Caco-2 (cell line): ENCODE data around the gene TMEM87A. TPM values are rescaled to one million over a fixed set of nuclear protein-coding genes. Genes with fewer than 3 reads are reported as not detected.

Source experiments
- BruUV-seq: library from RNA; stranded (reverse); fragments of 400-500 nt; replicated peaks from 2 replicates; lab custom pipeline; 2021; lab: Mats Ljungman, UMichigan
- CTCF ChIA-PET: fragments of 300-600 bp; sonication (Branson Sonifier 250); formaldehyde crosslinking; loops from one replicate; lab custom pipeline; 2022; ENCODE audit warnings: antibody characterized with exemption; lab: Charles Lee
- POLR2A ChIA-PET: fragments of 300-600 bp; sonication (Branson Sonifier 250); formaldehyde crosslinking; loops from one replicate; lab custom pipeline; 2022; ENCODE audit warnings: antibody characterized with exemption; lab: Charles Lee
- DNase-seq, 2 experiments: peaks; one replicate each; pipeline versions ENCODE4 v3.0.0 to v3.0.0-alpha.2; 2020 to 2022
- H3K27me3 ChIP-seq: replicated peaks from 2 replicates; pipeline ENCODE4 v1.6.0; 2011; ENCODE audit warnings: low read length; ENCODE audit not compliant: control insufficient read depth, insufficient read depth
- H3K36me3 ChIP-seq: 2 replicates; pipeline ENCODE4 v1.5.1; 2011; ENCODE audit warnings: low read length; ENCODE audit not compliant: control insufficient read depth, insufficient read depth
- H3K4me1 ChIP-seq: fragments of 250-450 bp; sonication (Bioruptor Pico); 2 replicates; pipeline ENCODE4 v1.5.1; 2020; ENCODE audit warnings: mild to moderate bottlenecking
- H3K4me3 ChIP-seq: 2 replicates; pipeline ENCODE4 v1.5.1; 2011; ENCODE audit warnings: low read depth, mild to moderate bottlenecking, control low read depth, low read length
- H3K9me3 ChIP-seq: fragments of 250-450 bp; sonication (Bioruptor Pico); 2 replicates; pipeline ENCODE4 v1.5.1; 2020; ENCODE audit warnings: mild to moderate bottlenecking, moderate library complexity
- H3K27ac Mint-ChIP-seq: one replicate; pipeline ENCODE4 v1.8.0; 2022; ENCODE audit warnings: mixed read lengths; ENCODE audit not compliant: unreplicated experiment
- H3K27me3 Mint-ChIP-seq: one replicate; pipeline ENCODE4 v1.8.0; 2022; ENCODE audit warnings: mixed read lengths; ENCODE audit not compliant: insufficient read depth, unreplicated experiment
- H3K36me3 Mint-ChIP-seq: one replicate; pipeline ENCODE4 v1.8.0; 2022; ENCODE audit warnings: mild to moderate bottlenecking, mixed read lengths; ENCODE audit not compliant: insufficient read depth, unreplicated experiment
- H3K4me1 Mint-ChIP-seq: one replicate; pipeline ENCODE4 v1.8.0; 2022; ENCODE audit warnings: low read depth, mixed read lengths; ENCODE audit not compliant: unreplicated experiment
- H3K4me3 Mint-ChIP-seq: one replicate; pipeline ENCODE4 v1.8.0; 2022; ENCODE audit warnings: mild to moderate bottlenecking, moderate library complexity, mixed read lengths; ENCODE audit not compliant: unreplicated experiment
- H3K9me3 Mint-ChIP-seq: one replicate; pipeline ENCODE4 v1.8.0; 2022; ENCODE audit warnings: mixed read lengths; ENCODE audit not compliant: unreplicated experiment
- CTCF ChIP-seq, 2 experiments: fragments of 200-600 bp in 1 of 2; IDR thresholded peaks; 1 replicate in 1 of 2; 2 replicates in 1 of 2; pipeline versions ENCODE4 v1.5.1 to v1.8.0; 2011 to 2022; ENCODE audit warnings: antibody characterized with exemption in 1 of 2, control low read depth in 1 of 2, inconsistent platforms in 1 of 2, low read depth in 1 of 2, low read length in 1 of 2, mild to moderate bottlenecking in 1 of 2, moderate library complexity in 1 of 2; ENCODE audit not compliant: insufficient read depth in 1 of 2, severe bottlenecking in 1 of 2, unreplicated experiment in 1 of 2
- intact Hi-C: fragments of 100-400 bp; cut with micrococcal nuclease; formaldehyde crosslinking; loops from one replicate; pipeline ENCODE4 v1.10.0; 2022; ENCODE audit not compliant: unreplicated experiment
- total RNA-seq: library from RNA; stranded (reverse); gene quantifications from 2 replicates; pipeline ENCODE4 v1.2.3, GENCODE V29; 2022

Gene TMEM87A
- total RNA-seq, 1 experiment from 2014 or later = 38.4 TPM

DNA sequence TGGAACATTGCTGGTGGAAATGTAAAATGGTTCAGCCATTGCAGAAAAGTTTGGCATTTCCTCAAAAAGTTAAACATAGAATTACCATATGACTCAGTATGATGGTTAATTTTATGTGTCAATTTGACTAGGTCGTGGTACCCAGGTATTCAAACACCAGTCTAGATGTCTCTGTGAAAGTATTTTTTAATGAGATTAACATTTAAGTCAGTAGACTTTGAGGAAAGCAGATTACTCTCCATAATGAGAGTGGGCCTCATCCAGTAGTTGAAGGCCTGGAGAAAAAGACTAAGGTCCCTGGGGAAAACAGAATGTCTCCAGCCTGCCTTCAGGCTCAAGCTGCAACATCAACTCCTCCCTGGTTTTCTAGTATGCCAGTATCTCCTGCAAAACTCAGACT, 42.3 kb upstream of the TMEM87A start:
- H3K4me3 Mint-ChIP-seq = no peak overlapping the region
- no TSS peak for BruUV-seq
- H3K27ac Mint-ChIP-seq = no peak overlapping the region
- Histone ChIP-seq H3K4me1 (peaks cover 7% of the 10 kb centered on the region; the same call in 1 of the 2 replicates), H3K9me3 (no peaks in the 10 kb centered on the region), H3K27me3 (no peaks in the 10 kb centered on the region), H3K4me3 (no peak overlapping the region), H3K36me3 (no peaks in the 10 kb centered on the region)
- H3K4me1 Mint-ChIP-seq = no peaks in the 10 kb centered on the region
- no peaks in the 10 kb centered on the region for H3K9me3 Mint-ChIP-seq
- CTCF ChIA-PET = no interaction called here
- intact Hi-C loops = no loop called here
- no peaks in the 10 kb centered on the region for H3K36me3 Mint-ChIP-seq
- no peak for TF ChIP-seq CTCF (IDR thresholded peaks at IDR 0.05; ENCODE audit: insufficient read depth in 1 of 2, low read depth in 1 of 2, low read length in 1 of 2, severe bottlenecking in 1 of 2, unreplicated experiment in 1 of 2)
- H3K27me3 Mint-ChIP-seq = no peaks in the 10 kb centered on the region
- POLR2A ChIA-PET = no interaction called here
- no peak for DNase-seq

- Mint-ChIP-seq H3K27me3 (no peaks in the 10 kb centered on the region), H3K27ac (no peak overlapping the region), H3K36me3 (no peaks in the 10 kb centered on the region), H3K4me1 (no peaks in the 10 kb centered on the region), H3K4me3 (no peak overlapping the region), H3K9me3 (no peaks in the 10 kb centered on the region)
- BruUV-seq = no TSS peak
- Histone ChIP-seq H3K9me3 (no peaks in the 10 kb centered on the region), H3K4me1 (peaks cover 7% of the 10 kb centered on the region; the same call in 1 of the 2 replicates), H3K27me3 (no peaks in the 10 kb centered on the region), H3K4me3 (no peak overlapping the region), H3K36me3 (no peaks in the 10 kb centered on the region)
- DNase-seq = peak in 1 of 2 experiments; percentile 1
- ChIA-PET POLR2A (interaction anchor here (1.7 kb wide), 1 partner anchor 42 kb away, joined by 4 read pairs; the partner anchor contains the start of genes GANC and TMEM87A), CTCF (interaction anchor here (0.6 kb wide), 1 partner anchor 14 kb away, joined by 4 read pairs; no protein-coding TSS in a partner anchor)
- TF ChIP-seq CTCF (IDR thresholded peaks at IDR 0.05; ENCODE audit: insufficient read depth in 1 of 2, low read depth in 1 of 2, low read length in 1 of 2, severe bottlenecking in 1 of 2, unreplicated experiment in 1 of 2) = no peak
- intact Hi-C loops = no loop called here
Observed at GRCh38 chr15:42314818-42315217, 41.6 kb upstream of the TMEM87A start.

- intact Hi-C loops = no loop called here
- Mint-ChIP-seq H3K4me1 (no peaks in the 10 kb centered on the region), H3K4me3 (no peak overlapping the region), H3K9me3 (no peaks in the 10 kb centered on the region), H3K27ac (no peak overlapping the region), H3K36me3 (no peaks in the 10 kb centered on the region), H3K27me3 (no peaks in the 10 kb centered on the region)
- Histone ChIP-seq H3K9me3 (no peaks in the 10 kb centered on the region), H3K4me1 (peaks cover 7% of the 10 kb centered on the region; the same call in 1 of the 2 replicates), H3K4me3 (no peak overlapping the region), H3K27me3 (no peaks in the 10 kb centered on the region), H3K36me3 (no peaks in the 10 kb centered on the region)
- peak in 1 of 2 experiments; percentile 40 for TF ChIP-seq CTCF (IDR thresholded peaks at IDR 0.05; ENCODE audit: insufficient read depth in 1 of 2, low read depth in 1 of 2, low read length in 1 of 2, severe bottlenecking in 1 of 2, unreplicated experiment in 1 of 2)
- ChIA-PET POLR2A (interaction anchor here (1.7 kb wide), 1 partner anchor 40 kb away, joined by 4 read pairs; the partner anchor contains the start of genes GANC and TMEM87A), CTCF (interaction anchor here (0.6 to 0.9 kb wide), 2 partner anchors 38 to 40 kb away, joined by 5 read pairs; partner anchors contain the start of genes GANC and TMEM87A)
- BruUV-seq = no TSS peak
- DNase-seq = peak in 1 of 2 experiments; percentile 24
Observed at GRCh38 chr15:42313463-42313862, 40.2 kb upstream of the TMEM87A start.
